H1 (cell line): ENCODE results near the gene SMIM31.

Source experiments
- CTCF ChIP-seq, 3 experiments: IDR thresholded peaks; 1 replicate in 2 of 3; 2 replicates in 1 of 3; pipeline versions ENCODE4 v1.5.1 to v1.6.1; 2011; ENCODE audit warnings: low read length in 3 of 3, mild to moderate bottlenecking in 3 of 3, inconsistent platforms in 2 of 3, low read depth in 1 of 3, moderate library complexity in 1 of 3; ENCODE audit not compliant: insufficient read depth in 1 of 3; ENCODE audit errors: control extremely low read depth in 1 of 3
- EP300 ChIP-seq, 2 experiments: IDR thresholded peaks; 1 replicate in 1 of 2; 2 replicates in 1 of 2; pipeline ENCODE4 v1.6.1; 2011 to 2012; ENCODE audit warnings: low read depth in 2 of 2, low read length in 2 of 2, mild to moderate bottlenecking in 2 of 2, borderline replicate concordance in 1 of 2, inconsistent platforms in 1 of 2, moderate library complexity in 1 of 2

GRCh38 chr4:164821711-164822110, 67.8 kb downstream of the SMIM31 start:
- no peak for TF ChIP-seq EP300 (IDR thresholded peaks at IDR 0.05; ENCODE audit: borderline replicate concordance in 1 of 2, low read depth in 2 of 2, low read length in 2 of 2)
- no peak for TF ChIP-seq CTCF (IDR thresholded peaks at IDR 0.05; ENCODE audit: control extremely low read depth in 1 of 3, insufficient read depth in 1 of 3, low read depth in 1 of 3, low read length in 3 of 3)
